GM12872 (cell line): ENCODE results near the gene POLR2L.

Experiments
- TF ChIP-seq, protein P1 (sequence below): IDR thresholded peaks from 3 replicates; pipeline ENCODE4 v1.5.1; 2011; ENCODE audit warnings: low read depth, mild to moderate bottlenecking, low read length, moderate library complexity; ENCODE audit not compliant: insufficient read depth

Gene POLR2L

DNA sequence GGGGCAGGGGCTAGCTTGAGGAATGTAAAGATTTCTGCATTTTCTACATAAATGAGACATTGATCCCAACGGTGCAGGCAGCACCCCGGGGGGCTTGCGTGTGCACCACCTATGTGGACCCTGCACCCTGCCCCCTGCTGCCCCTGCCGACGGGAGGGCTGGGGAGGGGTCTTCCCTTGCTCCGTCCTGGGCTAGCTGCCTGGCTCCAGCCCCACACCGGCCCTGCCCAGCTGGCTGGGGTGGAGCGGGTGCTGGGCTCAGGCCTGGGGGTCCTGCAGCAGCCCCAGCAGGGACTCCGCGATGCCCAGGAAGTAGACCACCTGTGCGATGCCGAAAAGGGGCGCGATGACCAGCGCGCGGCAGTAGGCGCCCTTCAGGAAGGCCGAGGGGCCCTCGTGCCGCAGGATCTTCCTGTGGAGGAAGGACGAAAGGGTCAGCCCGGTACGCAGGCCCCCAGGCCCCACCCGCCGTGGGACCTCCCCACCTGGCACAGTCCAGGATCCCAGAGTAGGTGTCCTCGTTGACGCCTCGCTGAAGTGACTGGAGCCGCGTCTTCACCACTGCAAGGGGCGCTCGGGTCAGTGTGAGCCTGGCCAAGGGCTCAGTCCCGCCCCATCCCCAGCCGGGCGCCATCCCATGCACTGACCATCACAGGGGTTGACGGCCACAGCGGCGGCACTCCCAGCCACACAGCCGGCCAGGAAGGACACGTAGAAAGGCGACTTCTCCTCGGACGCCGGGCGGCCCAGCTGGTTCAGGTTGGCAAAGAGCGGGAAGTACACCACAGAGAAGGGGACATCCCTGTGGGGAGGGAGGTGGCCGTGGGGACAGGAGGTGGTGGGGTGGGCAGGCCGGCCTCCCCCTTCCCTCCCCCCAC, 50.4 kb downstream of the POLR2L start:
- TF ChIP-seq, protein P1, sequence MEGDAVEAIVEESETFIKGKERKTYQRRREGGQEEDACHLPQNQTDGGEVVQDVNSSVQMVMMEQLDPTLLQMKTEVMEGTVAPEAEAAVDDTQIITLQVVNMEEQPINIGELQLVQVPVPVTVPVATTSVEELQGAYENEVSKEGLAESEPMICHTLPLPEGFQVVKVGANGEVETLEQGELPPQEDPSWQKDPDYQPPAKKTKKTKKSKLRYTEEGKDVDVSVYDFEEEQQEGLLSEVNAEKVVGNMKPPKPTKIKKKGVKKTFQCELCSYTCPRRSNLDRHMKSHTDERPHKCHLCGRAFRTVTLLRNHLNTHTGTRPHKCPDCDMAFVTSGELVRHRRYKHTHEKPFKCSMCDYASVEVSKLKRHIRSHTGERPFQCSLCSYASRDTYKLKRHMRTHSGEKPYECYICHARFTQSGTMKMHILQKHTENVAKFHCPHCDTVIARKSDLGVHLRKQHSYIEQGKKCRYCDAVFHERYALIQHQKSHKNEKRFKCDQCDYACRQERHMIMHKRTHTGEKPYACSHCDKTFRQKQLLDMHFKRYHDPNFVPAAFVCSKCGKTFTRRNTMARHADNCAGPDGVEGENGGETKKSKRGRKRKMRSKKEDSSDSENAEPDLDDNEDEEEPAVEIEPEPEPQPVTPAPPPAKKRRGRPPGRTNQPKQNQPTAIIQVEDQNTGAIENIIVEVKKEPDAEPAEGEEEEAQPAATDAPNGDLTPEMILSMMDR, result no peak

DNA sequence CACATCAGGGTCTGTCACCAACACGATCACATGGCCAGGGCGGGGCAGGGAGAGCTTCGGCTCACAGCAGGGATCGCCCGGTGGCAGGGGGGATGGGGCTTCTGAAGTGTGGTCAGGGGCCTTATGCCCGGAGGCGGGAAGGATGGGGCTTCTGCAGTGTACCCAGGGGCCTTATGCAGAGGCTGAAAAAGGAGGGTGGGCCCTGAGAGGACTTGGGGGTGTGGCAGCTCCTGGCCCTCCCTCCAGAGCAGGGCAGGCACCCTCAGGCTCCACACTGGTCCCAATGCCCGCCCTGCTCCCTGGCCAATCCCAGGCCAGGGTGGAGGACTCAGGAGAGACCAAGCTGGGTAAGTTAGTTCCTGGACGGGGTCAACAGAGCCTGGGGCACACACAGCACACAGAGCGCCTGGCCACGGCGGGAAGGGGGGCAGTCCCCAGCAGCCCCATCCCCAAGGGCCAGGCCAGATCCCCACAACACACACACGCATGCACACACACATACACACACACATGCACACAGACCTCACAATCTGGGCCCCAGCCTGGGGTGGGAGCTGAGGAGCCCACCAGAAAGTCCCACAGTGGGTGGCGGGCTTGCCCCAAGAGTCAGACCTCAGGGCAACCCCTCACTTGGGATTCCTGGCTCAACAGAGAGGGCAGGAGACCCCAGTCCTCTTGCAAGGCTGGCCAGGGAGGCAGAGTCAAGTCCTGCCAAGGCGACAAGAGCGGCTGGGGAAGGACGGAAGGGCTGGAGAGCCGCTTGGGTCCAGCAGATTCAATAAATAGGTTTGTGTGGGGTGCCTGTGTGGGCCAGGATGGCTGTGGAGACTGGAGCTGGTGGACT, 51.4 kb downstream of the POLR2L start:
- TF ChIP-seq, protein P1, result no peak

DNA sequence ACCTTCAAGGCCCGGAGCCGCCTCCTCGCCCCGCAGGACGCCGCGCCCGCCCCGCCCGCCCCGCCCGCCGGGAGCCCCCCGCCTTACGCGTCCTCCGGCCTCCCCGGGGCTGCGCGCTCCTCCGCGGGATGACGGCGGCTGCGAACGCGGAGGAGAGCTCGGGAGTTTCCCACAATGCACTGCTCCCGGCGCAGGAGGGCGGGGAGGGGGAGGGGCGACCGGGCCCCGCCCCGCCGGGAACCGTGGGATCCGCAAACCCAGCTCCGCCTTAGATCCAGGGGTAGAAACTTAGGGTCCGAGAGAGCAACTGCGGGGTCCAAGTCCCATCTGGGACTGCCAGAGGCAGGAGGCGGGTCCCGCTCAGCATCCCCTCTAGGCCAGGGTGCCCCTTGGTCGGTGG, 52.4 kb downstream of the POLR2L start, which contains the start of gene CEND1:
TSS of gene CEND1 (minus strand) at position 148 of the 400 bp plus-strand sequence. CDS start 1,514 bp downstream, outside the sequence.
- TF ChIP-seq, protein P1, result no peak
